Measurements from ENCODE around the gene LYSMD1. TPM values are rescaled to one million over a fixed set of nuclear protein-coding genes. Genes with fewer than 3 reads are reported as not detected.

The LYSMD1 gene
- total RNA-seq, 1 experiment from 2014 or later = 21.6 TPM

- DNase-seq (ENCODE audit: low spot score) = no peak
Observed at GRCh38 chr1:151175863-151176262, 10.2 kb upstream of the LYSMD1 start, which contains the start of gene TMOD4. Gene TMOD4 (minus strand): TSS chr1:151175981. CDS start chr1:151174875, 1,106 bp downstream.

GRCh38 chr1:151175041-151175741 is 9.5 kb upstream of the LYSMD1 start:
- DNase-seq (ENCODE audit: low spot score) = no peak

- DNase-seq (ENCODE audit: low spot score) = no peak
Observed at GRCh38 chr1:151171190-151171589, 5.5 kb upstream of the LYSMD1 start.

- DNase-seq (ENCODE audit: low spot score) = no peak
Observed at GRCh38 chr1:151167116-151167515, 1.4 kb upstream of the LYSMD1 start.

- DNase-seq (ENCODE audit: low spot score) = peak; percentile 72
Observed at GRCh38 chr1:151166505-151166956, 829 bp upstream of the LYSMD1 start.

GRCh38 chr1:151165281-151165737 is 393 bp downstream of the LYSMD1 start:
- DNase-seq (ENCODE audit: low spot score) = no peak

- DNase-seq (ENCODE audit: low spot score) = no peak
Observed at GRCh38 chr1:151164732-151165280, 896 bp downstream of the LYSMD1 start.

- DNase-seq (ENCODE audit: low spot score) = no peak
Observed at GRCh38 chr1:151159373-151159772, 6.3 kb downstream of the LYSMD1 start.

- DNase-seq (ENCODE audit: low spot score) = no peak
Observed at GRCh38 chr1:151158751-151159251, 6.9 kb downstream of the LYSMD1 start.

- no peak for DNase-seq (ENCODE audit: low spot score)
Observed at GRCh38 chr1:151158326-151158725, 7.4 kb downstream of the LYSMD1 start.

GRCh38 chr1:151157067-151157531 is 8.6 kb downstream of the LYSMD1 start:
- no peak for DNase-seq (ENCODE audit: low spot score)

- no peak for DNase-seq (ENCODE audit: low spot score)
Observed at GRCh38 chr1:151156515-151156819, 9.2 kb downstream of the LYSMD1 start, which contains the start of gene TNFAIP8L2. Gene TNFAIP8L2 (plus strand): TSS chr1:151156649. CDS start chr1:151158698, 2,049 bp downstream.

- DNase-seq (ENCODE audit: low spot score) = no peak
Observed at GRCh38 chr1:151147665-151148064, 18.0 kb downstream of the LYSMD1 start.

GRCh38 chr1:151147132-151147503 is 18.6 kb downstream of the LYSMD1 start:
- no peak for DNase-seq (ENCODE audit: low spot score)

GRCh38 chr1:151146412-151147131 is 19.1 kb downstream of the LYSMD1 start, which contains the start of gene SEMA6C:
Gene SEMA6C (minus strand): TSS chr1:151146631. CDS start chr1:151142621, 4,010 bp downstream.
- peak; percentile 95 for DNase-seq (ENCODE audit: low spot score)

- DNase-seq (ENCODE audit: low spot score) = no peak
Observed at GRCh38 chr1:151146072-151146411, 19.7 kb downstream of the LYSMD1 start.

GRCh38 chr1:151145304-151146071 is 20.2 kb downstream of the LYSMD1 start:
- no peak for DNase-seq (ENCODE audit: low spot score)

GRCh38 chr1:151144474-151145303 is 21.0 kb downstream of the LYSMD1 start:
- DNase-seq (ENCODE audit: low spot score) = no peak

- DNase-seq (ENCODE audit: low spot score) = no peak
Observed at GRCh38 chr1:151143986-151144385, 21.7 kb downstream of the LYSMD1 start.

GRCh38 chr1:151143057-151143435 is 22.7 kb downstream of the LYSMD1 start:
- no peak for DNase-seq (ENCODE audit: low spot score)

All from A172 (cell line).